HEK293 (cell line): ENCODE results near the gene CDK8.

ENCODE experiments used
- CTCF ChIA-PET: fragments of 350-600 bp; formaldehyde crosslinking; extraction: SDS; loops from one replicate; lab custom pipeline; 2021; ENCODE audit warnings: antibody characterized with exemption; lab: Yijun Ruan, JAX
- POLR2A ChIA-PET: fragments of 300-600 bp; formaldehyde crosslinking; extraction: SDS; loops from one replicate; lab custom pipeline; 2020; ENCODE audit warnings: antibody characterized with exemption, inconsistent platforms; lab: Yijun Ruan, JAX
- H3K27ac ChIP-seq: fragments of 200-500 bp; sonication (Bioruptor generic); 2 replicates; pipeline ENCODE4 v1.5.1; 2014; ENCODE audit warnings: low read depth, low read length, control low read depth, inconsistent platforms; ENCODE audit errors: extremely low read depth
- H3K36me3 ChIP-seq, 2 experiments: fragments of 200-500 bp in 1 of 2; sonication (Bioruptor generic) in 1 of 2; 1 replicate in 1 of 2; 2 replicates in 1 of 2; pipeline ENCODE4 v1.5.1; 2014 to 2017; ENCODE audit warnings: inconsistent platforms in 2 of 2, low read length in 2 of 2; ENCODE audit not compliant: control insufficient read depth in 2 of 2, insufficient read depth in 1 of 2
- H3K4me1 ChIP-seq: fragments of 200-500 bp; sonication (Bioruptor generic); 2 replicates; pipeline ENCODE4 v1.5.1; 2014; ENCODE audit warnings: mild to moderate bottlenecking, low read length, inconsistent platforms; ENCODE audit not compliant: control insufficient read depth, insufficient read depth
- H3K4me3 ChIP-seq: 2 replicates; pipeline ENCODE4 v1.5.1; 2011; ENCODE audit warnings: low read depth, mild to moderate bottlenecking, control low read depth, low read length, moderate library complexity
- H3K9me3 ChIP-seq: fragments of 200-500 bp; sonication (Bioruptor generic); 2 replicates; pipeline ENCODE4 v1.5.1; 2014; ENCODE audit warnings: low read depth, low read length, inconsistent platforms; ENCODE audit not compliant: control insufficient read depth, insufficient read depth
- GFI1B ChIP-seq: fragments of 450-650 bp; formaldehyde crosslinking; IDR thresholded peaks from 2 replicates; pipeline ENCODE4 v1.5.1; 2016; ENCODE audit warnings: missing biosample characterization, missing genetic modification characterization
- REPIN1 ChIP-seq: fragments of 450-650 bp; formaldehyde crosslinking; IDR thresholded peaks from 2 replicates; pipeline ENCODE4 v1.5.1; 2017; ENCODE audit warnings: missing biosample characterization, missing genetic modification characterization, low read depth
- WT1 ChIP-seq: fragments of 450-650 bp; formaldehyde crosslinking; IDR thresholded peaks from 2 replicates; pipeline ENCODE4 v1.5.1; 2016; ENCODE audit warnings: missing biosample characterization, missing genetic modification characterization
- ZBTB21 ChIP-seq: fragments of 450-650 bp; formaldehyde crosslinking; IDR thresholded peaks from 2 replicates; pipeline ENCODE4 v1.5.1; 2017; ENCODE audit warnings: missing biosample characterization, missing genetic modification characterization
- ZFP3 ChIP-seq: fragments of 450-650 bp; formaldehyde crosslinking; IDR thresholded peaks from 2 replicates; pipeline ENCODE4 v1.5.1; 2016; ENCODE audit warnings: low read depth, missing biosample characterization, missing genetic modification characterization
- ZIC2 ChIP-seq: fragments of 450-650 bp; formaldehyde crosslinking; IDR thresholded peaks from 2 replicates; pipeline ENCODE4 v1.5.1; 2016; ENCODE audit warnings: missing biosample characterization, missing genetic modification characterization
- ZNF146 ChIP-seq: fragments of 450-650 bp; formaldehyde crosslinking; IDR thresholded peaks from 2 replicates; pipeline ENCODE4 v1.5.1; 2016; ENCODE audit warnings: missing biosample characterization, missing genetic modification characterization
- ZNF221 ChIP-seq: fragments of 450-650 bp; formaldehyde crosslinking; IDR thresholded peaks from 2 replicates; pipeline ENCODE4 v1.5.1; 2017; ENCODE audit warnings: missing biosample characterization, missing genetic modification characterization, borderline replicate concordance
- ZNF37A ChIP-seq: fragments of 450-650 bp; IDR thresholded peaks from 2 replicates; pipeline ENCODE4 v1.5.1; 2018; ENCODE audit warnings: missing biosample characterization, missing genetic modification characterization
- ZNF426 ChIP-seq: fragments of 450-650 bp; formaldehyde crosslinking; IDR thresholded peaks from 2 replicates; pipeline ENCODE4 v1.5.1; 2017; ENCODE audit warnings: missing biosample characterization, missing genetic modification characterization, mild to moderate bottlenecking, inconsistent platforms, moderate library complexity
- ZNF433 ChIP-seq: fragments of 450-650 bp; formaldehyde crosslinking; IDR thresholded peaks from 2 replicates; pipeline ENCODE4 v1.5.1; 2016; ENCODE audit warnings: missing biosample characterization, missing genetic modification characterization, low read depth
- ZNF544 ChIP-seq: fragments of 450-650 bp; formaldehyde crosslinking; IDR thresholded peaks from 2 replicates; pipeline ENCODE4 v1.5.0; 2017; ENCODE audit warnings: missing biosample characterization, missing genetic modification characterization
- ZNF626 ChIP-seq: fragments of 450-650 bp; sonication (Bioruptor Pico); formaldehyde crosslinking; IDR thresholded peaks from 2 replicates; pipeline ENCODE4 v1.5.1; 2018; ENCODE audit warnings: missing biosample characterization, missing genetic modification characterization, inconsistent platforms
- ZNF677 ChIP-seq: fragments of 450-650 bp; IDR thresholded peaks from 2 replicates; pipeline ENCODE4 v1.5.0; 2018; ENCODE audit warnings: missing biosample characterization, mild to moderate bottlenecking, missing genetic modification characterization, moderate library complexity
- ZSCAN23 ChIP-seq: fragments of 450-650 bp; formaldehyde crosslinking; IDR thresholded peaks from 2 replicates; pipeline ENCODE4 v1.5.1; 2016; ENCODE audit warnings: missing biosample characterization, missing genetic modification characterization
- TF ChIP-seq, protein P1 (sequence below): fragments of 450-650 bp; formaldehyde crosslinking; IDR thresholded peaks from 2 replicates; pipeline ENCODE4 v1.5.1; 2016; ENCODE audit warnings: missing biosample characterization, missing genetic modification characterization
- TF ChIP-seq, protein P2 (sequence below): fragments of 450-650 bp; formaldehyde crosslinking; IDR thresholded peaks from 2 replicates; pipeline ENCODE4 v1.5.1; 2017; ENCODE audit warnings: missing biosample characterization, missing genetic modification characterization
- TF ChIP-seq, protein P3 (sequence below): fragments of 450-650 bp; formaldehyde crosslinking; IDR thresholded peaks from 2 replicates; pipeline ENCODE4 v1.5.1; 2016; ENCODE audit warnings: missing biosample characterization, missing genetic modification characterization
- TF ChIP-seq, protein P4 (sequence below): fragments of 450-650 bp; formaldehyde crosslinking; IDR thresholded peaks from 2 replicates; pipeline ENCODE4 v1.5.1; 2017; ENCODE audit warnings: missing biosample characterization, missing genetic modification characterization

Gene CDK8

DNA sequence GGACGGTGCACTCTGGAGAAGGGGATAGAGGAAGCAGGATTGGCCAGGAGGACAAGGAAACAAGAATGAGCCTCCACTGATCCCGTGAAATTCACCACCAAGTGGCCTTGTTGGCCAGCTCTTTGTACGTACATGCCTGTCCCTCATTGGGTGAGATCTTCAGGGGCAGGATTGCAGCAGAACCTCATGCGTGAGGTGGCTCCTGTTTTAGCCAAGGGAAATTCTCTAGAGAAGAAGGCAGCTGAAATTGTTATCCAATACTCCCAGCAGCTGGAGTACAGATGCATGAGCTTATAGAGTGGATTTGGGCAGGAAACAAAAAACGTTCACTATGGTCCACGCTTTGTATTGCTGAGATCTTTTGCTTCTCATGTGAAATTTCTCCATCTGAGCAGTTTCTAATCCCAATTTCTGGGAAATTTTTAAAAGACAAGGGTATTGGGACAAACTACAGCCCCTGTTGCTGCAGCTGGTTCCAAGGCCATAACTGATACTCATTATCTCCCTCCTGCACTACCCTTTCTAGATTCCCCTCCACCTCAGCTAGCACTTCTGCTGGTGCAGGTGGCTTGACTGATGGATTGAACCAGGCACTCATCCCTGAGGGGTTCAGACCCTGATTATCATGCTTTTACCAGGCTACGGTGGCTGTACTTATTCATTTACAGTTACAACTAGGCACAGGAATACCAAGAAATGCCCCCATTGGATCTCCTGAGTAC is 27.9 kb upstream of the CDK8 start:
- CTCF ChIA-PET, result interaction anchor here (0.6 to 0.8 kb wide), 4 partner anchors 40 to 455 kb away, joined by 3 to 4 read pairs (median 3); no protein-coding TSS in a partner anchor
- no peak overlapping the region for H3K27ac ChIP-seq
- TF ChIP-seq ZNF677 (tag by site-specific recombination) (no peak), ZNF426 (tag by site-specific recombination) (no peak), WT1 (tag by site-specific recombination) (no peak), ZNF626 (no peak), ZNF221 (tag by site-specific recombination) (no peak), ZBTB21 (no peak), ZNF146 (tag by site-specific recombination) (no peak), ZNF544 (no peak), ZFP3 (no peak), GFI1B (tag by site-specific recombination) (no peak), ZNF433 (no peak), ZSCAN23 (tag by site-specific recombination) (no peak), REPIN1 (tag by site-specific recombination) (no peak), ZIC2 (tag by site-specific recombination) (no peak), ZNF37A (tag by site-specific recombination) (no peak)
- TF ChIP-seq, protein P1, sequence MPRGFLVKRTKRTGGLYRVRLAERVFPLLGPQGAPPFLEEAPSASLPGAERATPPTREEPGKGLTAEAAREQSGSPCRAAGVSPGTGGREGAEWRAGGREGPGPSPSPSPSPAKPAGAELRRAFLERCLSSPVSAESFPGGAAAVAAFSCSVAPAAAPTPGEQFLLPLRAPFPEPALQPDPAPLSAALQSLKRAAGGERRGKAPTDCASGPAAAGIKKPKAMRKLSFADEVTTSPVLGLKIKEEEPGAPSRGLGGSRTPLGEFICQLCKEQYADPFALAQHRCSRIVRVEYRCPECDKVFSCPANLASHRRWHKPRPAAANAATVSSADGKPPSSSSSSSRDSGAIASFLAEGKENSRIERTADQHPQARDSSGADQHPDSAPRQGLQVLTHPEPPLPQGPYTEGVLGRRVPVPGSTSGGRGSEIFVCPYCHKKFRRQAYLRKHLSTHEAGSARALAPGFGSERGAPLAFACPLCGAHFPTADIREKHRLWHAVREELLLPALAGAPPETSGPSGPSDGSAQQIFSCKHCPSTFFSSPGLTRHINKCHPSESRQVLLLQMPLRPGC (tag by site-specific recombination), result no peak
- TF ChIP-seq, protein P2, sequence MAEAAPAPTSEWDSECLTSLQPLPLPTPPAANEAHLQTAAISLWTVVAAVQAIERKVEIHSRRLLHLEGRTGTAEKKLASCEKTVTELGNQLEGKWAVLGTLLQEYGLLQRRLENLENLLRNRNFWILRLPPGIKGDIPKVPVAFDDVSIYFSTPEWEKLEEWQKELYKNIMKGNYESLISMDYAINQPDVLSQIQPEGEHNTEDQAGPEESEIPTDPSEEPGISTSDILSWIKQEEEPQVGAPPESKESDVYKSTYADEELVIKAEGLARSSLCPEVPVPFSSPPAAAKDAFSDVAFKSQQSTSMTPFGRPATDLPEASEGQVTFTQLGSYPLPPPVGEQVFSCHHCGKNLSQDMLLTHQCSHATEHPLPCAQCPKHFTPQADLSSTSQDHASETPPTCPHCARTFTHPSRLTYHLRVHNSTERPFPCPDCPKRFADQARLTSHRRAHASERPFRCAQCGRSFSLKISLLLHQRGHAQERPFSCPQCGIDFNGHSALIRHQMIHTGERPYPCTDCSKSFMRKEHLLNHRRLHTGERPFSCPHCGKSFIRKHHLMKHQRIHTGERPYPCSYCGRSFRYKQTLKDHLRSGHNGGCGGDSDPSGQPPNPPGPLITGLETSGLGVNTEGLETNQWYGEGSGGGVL (tag by site-specific recombination), result no peak
- TF ChIP-seq, protein P3, sequence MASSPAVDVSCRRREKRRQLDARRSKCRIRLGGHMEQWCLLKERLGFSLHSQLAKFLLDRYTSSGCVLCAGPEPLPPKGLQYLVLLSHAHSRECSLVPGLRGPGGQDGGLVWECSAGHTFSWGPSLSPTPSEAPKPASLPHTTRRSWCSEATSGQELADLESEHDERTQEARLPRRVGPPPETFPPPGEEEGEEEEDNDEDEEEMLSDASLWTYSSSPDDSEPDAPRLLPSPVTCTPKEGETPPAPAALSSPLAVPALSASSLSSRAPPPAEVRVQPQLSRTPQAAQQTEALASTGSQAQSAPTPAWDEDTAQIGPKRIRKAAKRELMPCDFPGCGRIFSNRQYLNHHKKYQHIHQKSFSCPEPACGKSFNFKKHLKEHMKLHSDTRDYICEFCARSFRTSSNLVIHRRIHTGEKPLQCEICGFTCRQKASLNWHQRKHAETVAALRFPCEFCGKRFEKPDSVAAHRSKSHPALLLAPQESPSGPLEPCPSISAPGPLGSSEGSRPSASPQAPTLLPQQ (tag by site-specific recombination), result no peak
- TF ChIP-seq, protein P4, sequence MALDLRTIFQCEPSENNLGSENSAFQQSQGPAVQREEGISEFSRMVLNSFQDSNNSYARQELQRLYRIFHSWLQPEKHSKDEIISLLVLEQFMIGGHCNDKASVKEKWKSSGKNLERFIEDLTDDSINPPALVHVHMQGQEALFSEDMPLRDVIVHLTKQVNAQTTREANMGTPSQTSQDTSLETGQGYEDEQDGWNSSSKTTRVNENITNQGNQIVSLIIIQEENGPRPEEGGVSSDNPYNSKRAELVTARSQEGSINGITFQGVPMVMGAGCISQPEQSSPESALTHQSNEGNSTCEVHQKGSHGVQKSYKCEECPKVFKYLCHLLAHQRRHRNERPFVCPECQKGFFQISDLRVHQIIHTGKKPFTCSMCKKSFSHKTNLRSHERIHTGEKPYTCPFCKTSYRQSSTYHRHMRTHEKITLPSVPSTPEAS, result no peak
- TF ChIP-seq, all 188 proteins: peak for 0
- POLR2A ChIA-PET, result no interaction called here
- no peaks in the 10 kb centered on the region for H3K4me1 ChIP-seq
- H3K4me3 ChIP-seq, result no peak overlapping the region
- H3K36me3 ChIP-seq, result no peaks in the 10 kb centered on the region
- H3K9me3 ChIP-seq, result no peaks in the 10 kb centered on the region
